Epithelial cell of proximal tubule (primary cell): ENCODE results near the gene ROR1. TPM values are rescaled to one million over a fixed set of nuclear protein-coding genes. Genes with fewer than 3 reads are reported as not detected.
A peak's percentile ranks its signal among the peaks of the same experiment; 100 is the strongest.

Experiments used
- DNase-seq: peaks from one replicate; pipeline ENCODE4 v3.0.0-alpha.2; 2011; ENCODE audit warnings: low read depth
- H3K4me3 ChIP-seq: 2 replicates; pipeline ENCODE4 v1.5.1; 2011; ENCODE audit warnings: low read depth, mild to moderate bottlenecking, low read length
- CTCF ChIP-seq: conservative IDR thresholded peaks from 2 replicates; pipeline ENCODE4 v1.5.1; 2012; ENCODE audit warnings: low read depth, mild to moderate bottlenecking, low read length
- total RNA-seq: library from RNA; depleted of rRNA; stranded (reverse); fragments of >200 nt; gene quantifications from 2 replicates; pipeline ENCODE4 v1.2.3, GENCODE V29; 2015

Gene ROR1
- total RNA-seq, 1 donor from 2014 or later = 5.9 TPM

DNA sequence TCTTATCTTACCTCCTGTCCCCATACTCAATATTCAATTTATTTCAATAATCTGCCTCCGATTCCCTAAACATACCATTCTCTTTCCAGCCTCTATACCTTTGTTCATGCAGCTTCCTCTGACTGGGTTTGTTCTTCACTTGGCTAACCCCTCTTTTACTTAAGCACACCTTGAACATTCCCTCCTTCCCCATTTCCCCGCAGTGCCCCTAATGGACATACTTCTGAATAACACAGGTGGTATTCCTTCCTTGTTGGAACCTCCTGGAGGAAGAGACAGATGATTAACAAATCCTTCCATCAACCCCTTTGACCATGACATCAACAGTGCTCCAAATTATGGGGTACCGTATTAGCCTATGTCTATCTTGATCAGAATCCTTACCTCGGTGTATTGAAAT lies 239.6 kb downstream of the ROR1 start:
- no peak for DNase-seq
- no peak for TF ChIP-seq CTCF
- no peak overlapping the region for H3K4me3 ChIP-seq

DNA sequence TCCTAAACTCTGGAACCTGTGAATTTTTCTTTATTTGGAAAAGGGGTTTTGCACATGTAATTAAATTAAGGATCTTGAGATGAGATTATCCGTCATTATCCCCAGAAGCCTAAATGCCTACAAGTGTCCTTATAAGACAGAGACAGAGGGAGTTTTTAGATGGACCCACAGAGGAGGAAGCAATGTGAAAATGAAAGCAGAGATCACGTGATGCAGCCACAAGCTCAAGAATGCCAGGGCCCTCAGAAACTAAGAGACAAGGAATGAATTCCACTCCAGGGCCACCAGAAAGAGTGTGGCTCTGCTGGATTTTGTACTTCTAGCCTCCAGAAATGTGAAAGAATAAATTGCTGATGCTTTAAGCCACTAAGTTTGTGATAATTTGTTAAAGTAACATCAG lies 246.0 kb downstream of the ROR1 start:
- H3K4me3 ChIP-seq = peak overlapping the region; percentile 14
- no peak for DNase-seq
- TF ChIP-seq CTCF = no peak

DNA sequence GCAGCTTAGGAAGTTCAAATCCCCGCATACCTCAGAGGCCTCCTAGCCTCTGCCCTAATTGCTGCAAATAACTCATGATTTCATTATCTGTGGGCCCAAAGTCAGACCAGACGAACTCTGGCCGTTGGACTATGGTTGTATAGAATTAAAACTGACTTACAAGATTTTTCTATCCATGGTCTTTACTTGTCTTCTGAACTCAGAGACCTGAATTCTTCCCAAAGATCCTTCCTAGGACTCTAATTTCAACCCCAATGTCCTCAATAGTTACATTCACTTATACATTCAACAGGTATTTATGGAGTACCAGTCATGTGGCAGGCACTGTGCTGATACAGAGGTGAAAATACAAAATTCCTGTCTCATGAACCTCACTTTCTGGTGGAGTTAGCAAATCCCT lies 247.2 kb downstream of the ROR1 start:
- DNase-seq = no peak
- no peak overlapping the region for H3K4me3 ChIP-seq
- TF ChIP-seq CTCF = no peak

DNA sequence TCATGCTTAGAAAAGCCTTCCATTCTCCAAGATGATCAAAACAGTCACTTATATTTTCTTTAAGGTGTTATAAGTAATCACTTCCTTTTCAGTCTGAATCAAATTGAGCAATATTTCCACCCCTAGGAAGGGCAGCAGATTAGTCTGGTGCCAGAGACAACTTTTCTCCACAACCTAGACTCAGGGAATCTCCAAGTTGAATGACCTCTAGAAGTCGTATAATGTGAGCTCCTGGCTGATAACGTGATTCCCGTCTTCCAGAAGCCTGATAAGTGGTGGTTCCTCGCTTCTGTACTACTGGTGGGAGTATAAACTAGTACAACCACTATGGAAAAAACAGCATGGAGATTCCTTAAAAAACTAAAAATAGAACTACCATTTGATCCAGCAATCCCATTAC lies 251.2 kb downstream of the ROR1 start:
- no peak for TF ChIP-seq CTCF
- H3K4me3 ChIP-seq = no peak overlapping the region
- no peak for DNase-seq

DNA sequence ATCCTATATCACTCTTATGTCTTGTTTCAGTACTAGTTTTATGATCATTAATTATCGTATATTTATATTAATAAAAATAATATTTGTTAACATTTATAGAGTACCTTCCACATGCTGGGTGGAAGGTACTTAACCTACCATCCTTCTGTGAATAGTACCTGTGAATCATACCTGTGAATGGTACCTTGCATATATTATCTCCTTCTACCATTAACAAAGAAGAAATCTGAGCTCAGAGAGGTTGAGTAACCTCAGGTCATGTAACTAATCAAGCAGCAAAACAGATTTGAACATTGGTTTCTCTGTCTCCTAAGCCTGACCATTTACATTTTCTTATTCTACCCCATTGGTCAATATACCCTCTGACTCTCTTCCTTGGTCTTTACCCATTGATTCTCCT lies 255.2 kb downstream of the ROR1 start:
- DNase-seq = no peak
- no peak for TF ChIP-seq CTCF
- no peak overlapping the region for H3K4me3 ChIP-seq

DNA sequence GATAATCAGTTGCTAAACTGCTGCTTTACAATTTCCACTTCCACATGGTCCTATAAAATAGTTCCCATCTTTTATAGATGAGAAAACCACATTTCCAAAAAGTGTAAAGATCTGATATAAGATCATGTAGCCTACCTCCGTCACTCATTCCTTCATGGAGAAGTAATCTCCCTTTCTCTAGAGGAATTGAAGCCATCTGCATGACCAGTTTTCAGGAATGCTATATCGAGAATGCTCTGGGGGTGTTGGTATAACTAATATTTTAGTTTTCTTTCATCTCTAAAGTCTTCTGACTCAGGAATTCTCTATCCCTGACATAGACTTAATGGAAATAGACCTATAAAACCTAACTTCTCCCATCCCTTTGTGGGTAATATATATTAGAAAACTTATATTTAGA lies 256.6 kb downstream of the ROR1 start:
- no peak overlapping the region for H3K4me3 ChIP-seq

GRCh38 chr1:64031236-64031635 lies 257.4 kb downstream of the ROR1 start:
- no peak overlapping the region for H3K4me3 ChIP-seq
- DNase-seq = no peak
- no peak for TF ChIP-seq CTCF

More for the DNA sequence above, 256.6 kb downstream of the ROR1 start:
- DNase-seq = no peak
- no peak for TF ChIP-seq CTCF
